ENCODE measurements around the gene GPC6.

DNA sequence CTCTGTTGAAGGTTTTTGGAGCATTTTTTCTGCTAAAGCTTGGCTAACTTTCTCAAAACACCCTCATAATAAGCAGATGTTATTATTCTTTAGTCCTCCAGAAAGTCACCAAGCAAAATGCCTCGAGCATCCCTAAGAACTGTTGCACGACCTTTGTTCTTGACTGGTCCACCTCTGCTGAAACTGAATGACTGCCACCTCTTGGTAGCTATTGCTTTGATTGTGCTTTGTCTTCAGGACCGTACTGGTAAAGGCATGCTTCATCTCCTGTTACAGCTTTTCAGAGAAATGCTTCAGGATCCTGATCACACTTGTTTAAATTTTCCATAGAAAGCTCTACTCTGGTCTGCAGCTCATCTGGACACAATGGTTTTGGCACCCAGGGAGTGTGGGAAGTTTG is 998.1 kb downstream of the GPC6 start:
- TF ChIP-seq CTCF (IDR thresholded peaks at IDR 0.05) (no peak), POLR2AphosphoS5 (IDR thresholded peaks at IDR 0.05) (no peak)
